Erythroblast (primary cell): ENCODE measurements around the gene MORC2.

Experiments used
- DNase-seq, 2 experiments: peaks; one replicate each; lab custom pipeline; 2025; lab: John Stamatoyannopoulos, UW
- GATA1 ChIP-seq: IDR thresholded peaks from 2 replicates; pipeline ENCODE4 v1.6.1; 2011; ENCODE audit warnings: low read depth, mild to moderate bottlenecking, control low read depth, low read length, moderate library complexity
- POLR2A ChIP-seq: IDR thresholded peaks from 2 replicates; pipeline ENCODE4 v1.6.1; 2011; ENCODE audit warnings: mild to moderate bottlenecking, low read length

Gene MORC2

DNA sequence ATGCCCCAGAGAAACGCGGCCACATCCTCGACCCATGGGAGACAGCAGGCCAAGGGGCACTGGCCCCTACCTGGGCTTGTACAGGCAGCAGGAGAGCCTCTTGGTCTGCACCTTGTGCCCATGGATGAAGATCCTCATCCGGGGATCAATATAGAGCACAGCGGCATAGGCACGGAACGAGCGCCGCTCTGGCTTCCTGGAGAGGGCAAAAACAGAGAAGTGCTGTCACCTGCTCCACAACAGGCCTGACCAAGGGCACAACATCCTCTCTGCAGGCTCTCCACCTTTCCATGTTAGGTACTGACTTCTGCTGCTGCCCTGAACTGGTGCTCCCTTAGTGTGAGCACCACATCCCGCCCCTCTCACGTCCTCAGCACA, 27.2 kb downstream of the MORC2 start:
- no peak for TF ChIP-seq GATA1
- no peak for TF ChIP-seq POLR2A
- no peak for DNase-seq

DNA sequence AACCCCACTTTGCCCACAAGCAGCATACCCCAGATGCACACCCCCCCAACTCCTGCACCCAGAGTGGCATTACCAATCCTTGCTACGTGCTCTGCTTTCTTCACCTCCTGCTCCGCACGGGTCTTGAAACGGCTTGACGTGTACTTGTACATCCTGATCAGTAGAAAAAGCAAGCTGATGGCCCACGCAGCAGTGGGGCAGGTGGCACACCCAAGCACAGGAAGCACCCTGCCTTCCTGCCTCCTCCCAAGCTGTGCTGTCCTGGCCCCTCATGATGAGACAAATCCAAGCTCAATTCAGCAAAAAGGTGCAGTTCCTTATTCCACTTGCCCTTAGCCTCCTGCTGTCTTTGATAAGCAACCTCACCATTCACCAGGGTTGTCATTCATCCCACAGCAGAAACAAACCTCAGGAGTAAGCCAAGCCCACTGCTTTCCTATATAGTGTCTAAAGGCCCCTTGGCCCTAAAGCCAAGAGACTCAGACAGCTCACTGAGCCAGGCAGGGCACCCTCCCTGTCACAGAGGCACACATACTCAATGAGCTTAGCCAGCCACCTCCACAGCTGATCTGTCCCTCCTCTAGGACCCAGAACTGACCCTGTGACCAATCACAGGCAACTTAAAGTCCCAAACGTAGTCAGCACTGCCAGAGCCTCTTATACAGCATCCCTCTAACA, 27.8 kb downstream of the MORC2 start:
- TF ChIP-seq GATA1 = no peak
- no peak for TF ChIP-seq POLR2A

DNA sequence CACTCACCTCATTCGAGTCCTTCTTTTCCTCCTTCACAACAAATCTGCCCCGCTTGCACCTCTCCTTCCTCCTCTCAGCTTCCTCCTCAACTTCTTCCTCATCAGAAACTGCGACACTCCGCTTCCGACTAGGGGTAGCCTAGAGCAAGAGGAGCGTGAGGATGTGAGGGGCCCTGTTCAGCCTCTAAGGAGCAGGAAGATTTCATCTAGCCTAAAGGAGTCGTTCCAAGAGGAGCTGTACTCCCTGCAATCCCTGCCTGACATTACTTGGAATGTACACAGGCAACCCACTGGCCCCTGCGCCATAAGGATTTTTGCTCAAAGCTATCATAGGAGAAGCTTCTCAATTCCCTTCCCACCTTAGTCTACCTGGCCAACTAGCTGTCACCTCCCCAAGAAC, 34.5 kb downstream of the MORC2 start:
- DNase-seq = no peak
- TF ChIP-seq POLR2A (no peak), GATA1 (no peak)

More for the DNA sequence above, 27.8 kb downstream of the MORC2 start:
- no peak for DNase-seq

DNA sequence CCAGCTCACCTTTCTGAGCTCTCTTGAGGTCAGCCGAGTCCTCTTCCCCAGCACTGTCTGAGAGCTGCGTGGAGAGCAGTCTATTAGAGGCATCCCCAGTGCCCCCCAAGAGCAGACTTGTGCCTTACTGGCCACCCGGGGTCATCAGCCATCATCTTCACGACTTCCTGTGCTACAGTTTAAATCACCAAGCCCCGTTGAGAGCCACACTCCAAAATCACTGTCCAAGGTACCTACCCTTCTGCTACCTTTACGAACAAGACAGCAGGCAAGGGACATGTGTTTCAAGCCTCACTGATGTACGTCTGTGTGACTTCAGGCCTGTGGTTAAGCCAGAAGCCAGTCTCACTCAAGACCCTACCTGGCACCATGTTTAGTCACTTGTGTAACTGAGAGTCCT, 35.1 kb downstream of the MORC2 start:
- no peak for DNase-seq
- TF ChIP-seq GATA1 (no peak), POLR2A (no peak)

DNA sequence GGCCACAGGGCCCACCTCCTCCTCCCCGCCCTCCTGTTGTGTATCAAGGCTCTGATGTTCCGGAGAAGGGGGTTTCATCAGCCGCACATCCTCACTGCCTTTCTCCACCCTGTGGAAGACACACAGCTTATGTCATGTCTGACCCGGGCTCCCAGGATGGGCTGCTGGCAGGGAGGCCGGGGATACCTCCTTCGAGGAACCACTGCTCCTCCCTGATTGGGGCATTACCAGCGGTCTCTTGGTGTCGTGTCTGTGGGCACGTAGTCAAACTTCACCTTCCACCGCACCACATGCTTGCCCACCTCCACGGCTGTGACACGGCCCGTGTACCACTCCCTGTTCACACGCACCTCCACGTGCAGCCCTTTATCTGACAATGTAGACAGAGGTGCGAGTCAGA, 35.9 kb downstream of the MORC2 start:
- no peak for DNase-seq
- TF ChIP-seq GATA1 = no peak
- TF ChIP-seq POLR2A = no peak

DNA sequence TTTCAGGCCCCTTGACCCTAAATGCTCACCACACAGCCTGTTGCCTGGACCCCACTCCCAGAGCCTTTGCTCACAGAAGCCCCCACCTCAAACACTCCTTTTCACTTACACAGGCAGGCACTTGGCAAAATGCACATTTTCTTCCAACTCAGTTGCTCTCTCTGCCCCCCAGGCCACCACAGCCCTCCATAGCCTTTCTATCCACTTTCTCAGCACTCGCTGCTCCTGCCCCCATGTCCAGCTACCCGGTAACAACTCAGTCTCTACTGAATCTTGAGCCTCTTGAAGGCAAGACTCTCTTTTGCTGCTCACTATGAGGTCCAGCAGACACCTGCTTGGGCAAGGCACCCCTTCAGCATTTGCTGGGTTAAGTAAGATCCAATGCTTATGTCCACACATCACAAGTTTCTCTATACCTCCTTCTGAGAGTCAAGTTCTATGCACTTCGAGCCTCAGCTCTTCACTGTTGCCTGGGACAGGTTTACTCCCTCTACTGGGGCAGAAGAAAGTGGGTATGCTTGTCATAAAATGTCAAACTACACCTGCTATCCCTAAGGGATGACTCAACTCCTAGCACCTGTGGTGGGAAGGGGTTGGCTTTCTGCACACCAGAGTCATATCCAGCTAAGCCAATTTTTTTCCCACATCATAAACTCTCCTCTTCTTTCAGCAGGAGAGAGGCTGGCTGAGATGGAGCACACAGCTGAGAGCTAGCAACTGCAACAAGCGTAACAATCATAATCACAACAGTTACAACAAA, 36.9 kb downstream of the MORC2 start:
- DNase-seq = no peak
- no peak for TF ChIP-seq GATA1
- TF ChIP-seq POLR2A = no peak

DNA sequence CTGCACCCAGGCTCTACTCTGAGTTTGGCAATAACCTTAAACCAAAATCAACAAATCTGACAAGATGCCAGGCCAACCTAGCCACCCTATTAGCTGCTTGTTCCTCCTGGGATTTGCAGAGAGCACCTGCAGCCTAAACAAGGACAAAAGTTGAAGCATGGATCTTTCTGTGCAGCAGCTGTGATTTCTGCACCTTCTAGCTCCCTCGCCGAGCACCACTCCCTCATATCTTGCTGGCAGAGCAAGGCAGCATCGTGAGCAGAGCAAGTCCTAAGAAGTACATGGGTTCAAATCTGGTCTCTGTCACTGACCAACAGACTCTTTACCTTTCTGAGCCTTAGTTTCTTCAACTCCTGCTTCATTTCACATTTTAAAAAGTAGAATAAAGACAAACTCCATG, 38.3 kb downstream of the MORC2 start:
- TF ChIP-seq POLR2A = no peak
- no peak for TF ChIP-seq GATA1
- DNase-seq = no peak

DNA sequence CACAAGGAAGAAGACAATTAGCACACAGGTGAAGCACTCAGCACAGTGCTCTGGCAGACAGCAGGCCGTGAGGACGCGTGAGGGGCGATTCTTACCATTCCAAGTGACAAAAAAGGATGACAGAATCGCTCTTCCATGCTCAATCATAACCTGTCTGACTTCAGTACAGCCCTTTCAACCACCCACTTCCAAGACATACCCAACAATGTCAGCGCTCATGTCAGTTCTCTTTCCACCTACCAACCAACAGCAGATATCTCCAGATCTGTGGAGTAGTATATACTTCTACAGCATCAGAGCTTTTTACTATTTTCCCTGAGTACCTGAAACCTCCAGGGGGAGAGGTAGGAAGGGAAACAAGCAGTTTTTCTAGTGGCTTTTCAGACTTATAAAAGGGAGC, 40.2 kb downstream of the MORC2 start:
- TF ChIP-seq POLR2A (no peak), GATA1 (no peak)
- no peak for DNase-seq

DNA sequence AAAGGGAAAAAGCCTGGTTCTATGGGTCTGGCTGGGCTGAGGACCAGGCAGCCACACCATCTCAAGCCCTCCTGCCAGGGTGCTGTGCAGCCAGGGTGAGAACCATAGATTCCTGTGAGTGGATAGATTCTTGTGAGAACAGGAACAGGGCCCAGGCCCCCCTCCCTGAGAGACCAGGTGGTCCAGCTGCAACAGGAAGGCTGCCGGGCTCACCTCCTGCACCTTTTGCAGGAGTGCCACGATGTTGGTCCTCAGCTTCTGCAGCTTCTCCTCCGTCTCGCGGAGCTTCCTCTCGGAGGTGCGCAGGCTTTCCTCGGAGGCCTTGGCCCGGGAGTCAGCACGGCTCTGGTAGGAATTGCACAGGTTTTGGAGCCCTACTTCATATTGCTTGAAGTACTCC, 40.8 kb downstream of the MORC2 start:
- DNase-seq = no peak
- TF ChIP-seq POLR2A (no peak), GATA1 (no peak)

DNA sequence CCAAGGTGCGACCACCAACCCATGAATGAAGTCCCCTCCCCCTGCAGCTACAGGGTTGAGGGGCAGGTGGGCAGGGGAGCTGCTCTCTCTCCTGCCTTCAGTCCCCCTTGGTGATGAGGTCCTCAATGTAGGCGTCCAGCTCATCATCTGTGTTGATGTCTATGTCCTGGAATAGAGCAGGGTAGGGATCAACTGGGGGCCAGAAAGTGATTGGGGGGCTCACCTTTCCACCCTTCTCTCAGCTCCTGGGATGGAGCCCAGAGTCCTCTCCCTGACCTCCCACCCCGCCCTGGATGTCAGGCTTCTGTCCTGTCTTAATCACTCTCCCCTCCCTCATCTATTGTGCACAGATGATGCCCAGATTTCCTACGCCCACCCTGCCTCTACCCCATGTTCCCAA, 41.9 kb downstream of the MORC2 start:
- DNase-seq = no peak
- TF ChIP-seq POLR2A (no peak), GATA1 (no peak)

DNA sequence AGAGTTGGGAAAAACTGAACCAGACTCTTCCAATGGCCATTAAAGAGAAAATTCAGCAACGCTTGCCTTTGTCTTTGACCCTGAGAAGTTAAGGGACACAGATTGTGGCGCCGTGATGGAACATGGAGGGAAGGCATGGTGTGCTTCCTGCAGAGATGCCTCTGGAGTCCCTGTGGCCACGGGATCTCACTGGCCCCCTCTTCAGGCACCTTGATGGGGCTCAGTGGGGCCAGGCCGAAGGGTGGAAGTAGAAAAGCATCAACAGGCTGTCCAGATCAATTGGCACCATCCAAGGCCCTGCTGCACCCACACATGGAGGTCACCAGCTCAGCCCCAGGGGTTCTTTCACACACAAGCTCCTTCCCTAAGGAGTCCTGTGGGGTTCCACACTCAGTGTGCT, 42.9 kb downstream of the MORC2 start:
- DNase-seq = no peak
- TF ChIP-seq POLR2A (no peak), GATA1 (no peak)

DNA sequence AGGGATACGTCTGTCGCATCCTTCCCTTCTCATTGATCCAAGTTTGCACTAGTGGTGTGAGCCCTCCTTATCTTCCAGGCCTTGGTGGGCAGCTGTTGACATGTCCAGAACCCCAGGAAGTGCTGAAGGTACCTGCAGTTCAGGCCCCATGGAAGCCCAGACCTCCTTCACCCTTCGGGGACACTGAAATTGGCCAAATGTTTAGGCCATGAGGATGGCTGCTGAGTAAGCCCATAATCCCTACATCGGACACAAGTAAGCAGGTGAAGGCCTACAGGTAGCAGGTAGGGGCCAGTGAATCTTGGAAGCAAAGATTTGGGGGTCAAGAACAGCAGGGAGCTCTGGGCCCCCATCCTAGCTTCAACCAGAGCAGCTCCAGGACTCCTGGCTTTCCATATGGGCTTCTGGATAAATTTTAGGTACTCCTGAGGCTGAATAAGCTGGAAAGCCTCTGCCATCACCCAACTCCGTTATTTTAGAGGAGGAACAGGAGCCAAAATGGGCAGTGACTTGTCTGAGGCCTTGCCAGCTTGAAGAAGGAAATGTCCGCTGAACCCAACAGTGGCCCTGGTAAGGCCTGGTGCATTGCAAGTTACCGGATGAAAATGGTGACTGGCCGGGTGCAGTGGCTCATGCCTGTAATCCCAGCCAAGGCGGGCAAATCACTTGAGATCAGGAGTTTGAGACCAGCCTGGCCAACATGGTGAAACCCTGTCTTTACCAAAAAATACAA, 45.2 kb downstream of the MORC2 start:
- TF ChIP-seq POLR2A (no peak), GATA1 (no peak)
- DNase-seq = no peak

DNA sequence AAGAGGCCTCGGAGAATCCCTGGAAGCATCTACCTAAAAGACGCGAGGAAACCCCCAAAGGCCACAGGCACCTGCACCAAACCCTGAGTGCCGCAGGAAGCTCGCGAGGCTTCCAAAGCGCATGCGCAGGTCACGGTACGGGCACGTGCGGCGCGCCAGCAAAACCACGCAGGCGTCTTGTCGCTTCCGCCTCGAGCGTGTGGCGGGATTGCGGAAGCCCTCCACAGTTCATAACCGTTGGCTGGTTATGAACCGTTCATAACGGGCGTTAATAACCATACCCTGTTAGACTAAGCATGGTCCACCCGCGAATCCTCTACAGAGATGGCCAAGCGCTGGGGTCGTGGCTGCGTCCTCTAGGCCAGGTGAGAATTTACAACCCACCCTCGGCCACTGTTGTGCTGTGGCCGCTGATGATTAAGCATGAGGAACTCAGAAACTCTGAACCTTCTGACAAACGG, 46.4 kb downstream of the MORC2 start:
- DNase-seq = peak; percentile 64 to 66
- no peak for TF ChIP-seq GATA1
- peak; percentile 46 for TF ChIP-seq POLR2A

DNA sequence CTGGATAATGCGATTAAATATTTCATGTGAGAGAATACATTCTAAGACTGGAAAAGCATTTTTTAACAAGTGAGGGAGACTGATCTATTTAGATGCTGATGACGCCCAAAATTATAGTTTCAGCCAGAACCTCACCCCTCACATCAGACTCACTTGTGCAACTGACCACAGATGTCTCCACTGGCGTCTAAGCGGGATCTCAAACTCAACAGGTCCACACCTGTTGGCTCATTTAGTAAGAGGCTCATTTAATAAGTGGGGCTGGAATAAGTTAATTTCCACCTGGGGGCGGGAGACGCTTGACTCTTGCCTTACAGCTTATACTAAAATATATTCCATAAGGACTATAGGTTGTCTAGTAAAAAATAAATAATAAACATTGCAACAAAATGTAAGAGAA, 47.5 kb downstream of the MORC2 start:
- TF ChIP-seq POLR2A (no peak), GATA1 (no peak)
- no peak for DNase-seq

DNA sequence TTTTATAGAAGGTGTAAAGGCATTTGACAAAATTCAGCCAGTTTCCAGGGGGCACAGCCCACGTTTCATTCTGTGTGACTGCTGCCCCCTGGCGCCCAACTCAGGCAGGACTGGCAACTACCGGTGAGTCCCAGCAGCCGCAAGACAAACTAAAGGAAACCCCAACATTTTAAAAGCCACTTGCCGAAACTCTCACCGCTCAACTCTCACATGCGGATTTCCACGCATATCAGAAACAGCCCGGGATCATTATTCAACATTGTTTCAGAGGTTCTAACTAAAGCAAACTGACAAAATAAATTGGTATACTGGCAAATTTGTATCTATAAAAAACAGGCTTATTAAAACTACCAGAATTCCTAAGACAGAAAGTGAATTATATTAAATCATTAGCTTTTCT, 48.2 kb downstream of the MORC2 start:
- TF ChIP-seq GATA1 = no peak
- TF ChIP-seq POLR2A = no peak
- DNase-seq = peak; percentile 79 to 88
